ENCODE data around the gene MTHFD2L. TPM values are rescaled to one million over a fixed set of nuclear protein-coding genes. Genes with fewer than 3 reads are reported as not detected.

MTHFD2L gene
- total and polyA plus RNA-seq, 2 of the 8 experiments (the other 6 are each of a cell fraction or from before 2014, with no cell fraction given), result 5.4 to 15.0 TPM

- H3K79me2 ChIP-seq (ENCODE audit: control insufficient read depth in 1 of 2, insufficient read depth in 2 of 2, low read length in 2 of 2), result no peaks in the 10 kb centered on the region
- H3K18ac ChIP-seq (ENCODE audit: extremely low read depth, low read length), result no peak overlapping the region
- no peak overlapping the region for H3K56ac ChIP-seq (replicated peaks; ENCODE audit: insufficient read length, low read depth, low read length)
- H4K20me1 ChIP-seq (replicated peaks in 1 of 2; ENCODE audit: control insufficient read depth in 1 of 2, insufficient read depth in 2 of 2, low read length in 2 of 2), result no peaks in the 10 kb centered on the region
- H2BK20ac ChIP-seq (ENCODE audit: low read length), result no peak overlapping the region
- H3K4ac ChIP-seq (replicated peaks; ENCODE audit: insufficient read length, low read depth, low read length), result no peak overlapping the region
- 86% methylated on average over 2 of the region's 2 CpGs; no CpG with 5 or more reads in 1 of the 2 experiments for WGBS, 2 experiments (ENCODE audit: extremely low coverage in 1 of 2, insufficient coverage in 1 of 2, insufficient read length in 1 of 2, insufficient replicate concordance in 2 of 2, low coverage in 1 of 2, low lambda C conversion rate in 2 of 2, missing lambda C conversion rate in 1 of 2)
- H3K4me3 ChIP-seq (ENCODE audit: extremely low read depth in 1 of 4, insufficient read depth in 2 of 4, low read depth in 3 of 4, low read length in 4 of 4), result no peak overlapping the region
- H2AFZ ChIP-seq (ENCODE audit: low read length), result 0 out of 2 replicates have a peak overlapping the region, but pooled peaks have one; percentile 71
- H4K91ac ChIP-seq (replicated peaks; ENCODE audit: insufficient read length, low read length), result no peak overlapping the region
- no peak overlapping the region for H3K4me2 ChIP-seq (ENCODE audit: insufficient read depth in 1 of 2, low read depth in 2 of 2, low read length in 2 of 2)
- H2BK120ac ChIP-seq (replicated peaks; ENCODE audit: low read depth, low read length), result no peak overlapping the region
- FAIRE-seq, result no peak
- no peaks in the 10 kb centered on the region for H3K36me3 ChIP-seq (ENCODE audit: control insufficient read depth in 2 of 4, insufficient read depth in 4 of 4, low read length in 3 of 4)
- H3K23me2 ChIP-seq (ENCODE audit: low read depth, low read length), result no peaks in the 10 kb centered on the region
- no peak overlapping the region for H3K14ac ChIP-seq (ENCODE audit: insufficient read length)
- POLR2A ChIA-PET (ENCODE audit: partially characterized antibody), result no interaction called here
- no peaks in the 10 kb centered on the region for H3K79me1 ChIP-seq (ENCODE audit: low read depth, low read length)
- H4K8ac ChIP-seq (ENCODE audit: extremely low read depth, insufficient read depth, low read length), result no peak overlapping the region
- H3K27me3 ChIP-seq (replicated peaks in 1 of 4; ENCODE audit: control insufficient read depth in 3 of 4, extremely low read depth in 1 of 4, insufficient read depth in 3 of 4, low read length in 3 of 4), result no peaks in the 10 kb centered on the region
- CTCF ChIA-PET (ENCODE audit: partially characterized antibody), result interaction anchor here (1.0 to 1.3 kb wide), 2 partner anchors 19 to 340 kb away, joined by 3 to 4 read pairs; no protein-coding TSS in a partner anchor
- H2BK15ac ChIP-seq (ENCODE audit: low read length), result no peak overlapping the region
- DNase-seq (ENCODE audit: low read depth in 1 of 2, low spot score in 2 of 2), result no peak
- no peak overlapping the region for H2BK12ac ChIP-seq (ENCODE audit: low read depth, low read length)
- H2BK5ac ChIP-seq (ENCODE audit: low read depth, low read length), result no peak overlapping the region
- H3K23ac ChIP-seq (ENCODE audit: insufficient read length), result no peak overlapping the region
- H2AK5ac ChIP-seq (ENCODE audit: low read depth, low read length), result no peak overlapping the region
- no peak overlapping the region for H3K9ac ChIP-seq (replicated peaks in 1 of 4; ENCODE audit: extremely low read depth in 1 of 4, low read depth in 3 of 4, low read length in 3 of 4)
- peaks cover 0 to 4% (median 0%) of the 10 kb centered on the region in 4 experiments; a peak in 2 of 7 replicates for H3K4me1 ChIP-seq (replicated peaks in 1 of 4; ENCODE audit: control insufficient read depth in 3 of 4, insufficient read depth in 4 of 4, low read length in 3 of 4)
- no peak overlapping the region for H3K27ac ChIP-seq (ENCODE audit: low read depth, low read length)
- TF ChIP-seq CHD1 (IDR thresholded peaks at IDR 0.05; ENCODE audit: low read depth, low read length) (no peak), KDM4A (IDR thresholded peaks at IDR 0.05; ENCODE audit: low read depth, low read length, severe bottlenecking) (no peak), RXRA (IDR thresholded peaks at IDR 0.05; ENCODE audit: insufficient read depth, low read depth, low read length) (no peak), HDAC2 (IDR thresholded peaks at IDR 0.05; ENCODE audit: borderline replicate concordance in 1 of 2, low read depth in 2 of 2, low read length in 2 of 2) (no peak), EP300 (IDR thresholded peaks at IDR 0.05; ENCODE audit: borderline replicate concordance in 1 of 2, low read depth in 2 of 2, low read length in 2 of 2) (no peak), SRF (IDR thresholded peaks at IDR 0.05; ENCODE audit: low read depth, low read length) (no peak), ATF3 (IDR thresholded peaks at IDR 0.05; ENCODE audit: insufficient read depth, low read depth, low read length) (no peak), CBX5 (IDR thresholded peaks at IDR 0.05; ENCODE audit: low read depth, low read length) (no peak), POU5F1 (IDR thresholded peaks at IDR 0.05; ENCODE audit: low read depth, low read length) (no peak), YY1 (IDR thresholded peaks at IDR 0.05; ENCODE audit: low read depth, low read length) (no peak), EGR1 (IDR thresholded peaks at IDR 0.05; ENCODE audit: borderline replicate concordance, low read depth, low read length) (no peak), E2F6 (IDR thresholded peaks at IDR 0.05) (no peak), BCL11A (IDR thresholded peaks at IDR 0.05; ENCODE audit: low read depth in 2 of 2, low read length in 2 of 2) (no peak)
- H3K9me3 ChIP-seq (ENCODE audit: insufficient read depth in 2 of 2, low read depth in 1 of 2, low read length in 1 of 2), result no peaks in the 10 kb centered on the region
- H4K5ac ChIP-seq (ENCODE audit: insufficient read length, low read depth, low read length), result no peak overlapping the region
Measured at GRCh38 chr4:74331252-74331651, 173.3 kb downstream of the MTHFD2L start.

All from H1 (cell line).